Osteoblast (primary cell): Measurements from ENCODE around the gene ADM5. TPM values are rescaled to one million over a fixed set of nuclear protein-coding genes. Genes with fewer than 3 reads are reported as not detected.

Experiments
- DNase-seq: peaks from one replicate; pipeline ENCODE4 v3.0.0; 2011; ENCODE audit warnings: low spot score, mixed read lengths; ENCODE audit not compliant: insufficient read length; ENCODE audit errors: missing footprints
- H2AFZ ChIP-seq: 2 replicates; pipeline ENCODE4 v1.6.0; 2011; ENCODE audit warnings: mild to moderate bottlenecking, low read length
- H3K27ac ChIP-seq: 2 replicates; pipeline ENCODE4 v1.5.1; 2011; ENCODE audit warnings: mild to moderate bottlenecking, low read depth, low read length, moderate library complexity
- H3K27me3 ChIP-seq: 2 replicates; pipeline ENCODE4 v1.6.0; 2012; ENCODE audit warnings: mild to moderate bottlenecking, control low read depth, inconsistent platforms, low read length, moderate library complexity; ENCODE audit not compliant: insufficient read depth
- H3K36me3 ChIP-seq: 2 replicates; pipeline ENCODE4 v1.5.1; 2011; ENCODE audit warnings: mild to moderate bottlenecking, low read length, control low read depth, moderate library complexity; ENCODE audit not compliant: insufficient read depth
- H3K4me1 ChIP-seq: 2 replicates; pipeline ENCODE4 v1.5.1; 2011; ENCODE audit warnings: mild to moderate bottlenecking, low read length, control low read depth, moderate library complexity; ENCODE audit not compliant: insufficient read depth
- H3K4me2 ChIP-seq: 2 replicates; pipeline ENCODE4 v1.6.0; 2011; ENCODE audit warnings: mild to moderate bottlenecking, low read length; ENCODE audit not compliant: insufficient read depth
- H3K4me3 ChIP-seq: fragments of 200-600 bp; sonication (generic); 3 replicates; pipeline ENCODE4 v1.5.1; 2012; ENCODE audit warnings: mild to moderate bottlenecking, low read length, inconsistent platforms; ENCODE audit not compliant: insufficient read depth
- H3K79me2 ChIP-seq: 2 replicates; pipeline ENCODE4 v1.6.0; 2012; ENCODE audit warnings: mild to moderate bottlenecking, low read length, control low read depth, inconsistent platforms; ENCODE audit not compliant: insufficient read depth
- H3K9me3 ChIP-seq: 2 replicates; pipeline ENCODE4 v1.5.1; 2011; ENCODE audit warnings: low read depth, low read length, control low read depth
- H4K20me1 ChIP-seq: 2 replicates; pipeline ENCODE4 v1.6.0; 2012; ENCODE audit warnings: mild to moderate bottlenecking, low read length, control low read depth; ENCODE audit not compliant: insufficient read depth
- CTCF ChIP-seq: IDR thresholded peaks from 2 replicates; pipeline ENCODE4 v1.5.1; 2011; ENCODE audit warnings: mild to moderate bottlenecking, low read depth, low read length, moderate library complexity; ENCODE audit errors: extremely low read depth
- total RNA-seq: library from RNA; depleted of rRNA; stranded (reverse); fragments of >200 nt; gene quantifications from 2 replicates; pipeline ENCODE4 v1.2.3, GENCODE V29; 2012

The ADM5 gene
- total RNA-seq, 1 donor: under 0.01 TPM

GRCh38 chr19:49679771-49680413 lies 9.5 kb upstream of the ADM5 start:
- Histone ChIP-seq H3K9me3 (no peaks in the 10 kb centered on the region), H3K79me2 (peaks cover 49% of the 10 kb centered on the region), H3K4me3 (peak overlapping the region; percentile 56), H3K27ac (peak overlapping the region; percentile 61), H3K36me3 (peaks cover 29% of the 10 kb centered on the region), H3K4me1 (peaks cover 25% of the 10 kb centered on the region), H3K4me2 (peak overlapping the region; percentile 68), H2AFZ (no peak overlapping the region), H4K20me1 (peaks cover 40% of the 10 kb centered on the region), H3K27me3 (no peaks in the 10 kb centered on the region)
- peak; percentile 66 for DNase-seq
- no peak for TF ChIP-seq CTCF

GRCh38 chr19:49680421-49681351 lies 8.7 kb upstream of the ADM5 start:
- H4K20me1 ChIP-seq: peaks cover 41% of the 10 kb centered on the region
- H3K36me3 ChIP-seq: peaks cover 37% of the 10 kb centered on the region

GRCh38 chr19:49681830-49682229 lies 7.6 kb upstream of the ADM5 start:
- Histone ChIP-seq H3K27me3 (no peaks in the 10 kb centered on the region), H2AFZ (no peak overlapping the region), H3K4me2 (no peak overlapping the region), H3K36me3 (peaks cover 42% of the 10 kb centered on the region), H3K4me3 (no peak overlapping the region), H3K4me1 (peaks cover 21% of the 10 kb centered on the region), H3K27ac (no peak overlapping the region), H3K79me2 (peaks cover 49% of the 10 kb centered on the region), H4K20me1 (peaks cover 41% of the 10 kb centered on the region), H3K9me3 (no peaks in the 10 kb centered on the region)
- peak; percentile 58 for DNase-seq
- TF ChIP-seq CTCF: no peak

More at GRCh38 chr19:49680421-49681351, 8.7 kb upstream of the ADM5 start:
- H3K4me3 ChIP-seq: peak overlapping the region; percentile 56
- peak overlapping the region; percentile 68 for H3K4me2 ChIP-seq
- H3K4me1 ChIP-seq: peaks cover 25% of the 10 kb centered on the region
- DNase-seq: peak; percentile 100
- peak; percentile 97 for TF ChIP-seq CTCF
- no peaks in the 10 kb centered on the region for H3K9me3 ChIP-seq
- H3K79me2 ChIP-seq: peaks cover 49% of the 10 kb centered on the region
- H3K27ac ChIP-seq: peak overlapping the region; percentile 61
- H3K27me3 ChIP-seq: no peaks in the 10 kb centered on the region
- no peak overlapping the region for H2AFZ ChIP-seq

- H3K36me3 ChIP-seq: peaks cover 42% of the 10 kb centered on the region
Observed at GRCh38 chr19:49682274-49682673, 7.1 kb upstream of the ADM5 start.

More at GRCh38 chr19:49682274-49682673, 7.1 kb upstream of the ADM5 start:
- Histone ChIP-seq H2AFZ (no peak overlapping the region), H3K4me2 (no peak overlapping the region), H3K79me2 (peaks cover 46% of the 10 kb centered on the region), H3K4me1 (peaks cover 21% of the 10 kb centered on the region), H3K4me3 (no peak overlapping the region), H3K9me3 (no peaks in the 10 kb centered on the region), H3K27me3 (no peaks in the 10 kb centered on the region), H3K27ac (no peak overlapping the region), H4K20me1 (peaks cover 41% of the 10 kb centered on the region)
- no peak for TF ChIP-seq CTCF
- peak; percentile 94 for DNase-seq
